NK-92 (cell line): ENCODE data around the gene PDGFRA.
"Not testable (repeated sequence)": the region's sequence is repeated elsewhere in the genome, so short reads cannot be mapped to it uniquely, and the experiment has no call there.

ENCODE experiments used
- DNase-seq: peaks from one replicate; lab custom pipeline; 2025; ENCODE audit not compliant: unreplicated experiment; lab: John Stamatoyannopoulos, UW

PDGFRA gene

GRCh38 chr4:54318904-54319303 is 89.8 kb downstream of the PDGFRA start:
- no peak for DNase-seq

GRCh38 chr4:54320826-54321685 is 92.0 kb downstream of the PDGFRA start:
- DNase-seq = no peak

GRCh38 chr4:54322818-54323417 is 93.8 kb downstream of the PDGFRA start:
- no peak for DNase-seq

- DNase-seq = no peak
These were observed 101.8 kb downstream of the PDGFRA start for GRCh38 chr4:54330896-54331295.

GRCh38 chr4:54332542-54332941 is 103.4 kb downstream of the PDGFRA start:
- DNase-seq = no peak

GRCh38 chr4:54333657-54334056 is 104.6 kb downstream of the PDGFRA start:
- no peak for DNase-seq

GRCh38 chr4:54334769-54335168 is 105.7 kb downstream of the PDGFRA start:
- DNase-seq = not testable (repeated sequence)

GRCh38 chr4:54337009-54337408 is 107.9 kb downstream of the PDGFRA start:
- no peak for DNase-seq

- not testable (repeated sequence) for DNase-seq
These were observed 113.0 kb downstream of the PDGFRA start for GRCh38 chr4:54342067-54342466.
